Neural progenitor cell (in vitro differentiated cells): Measurements from ENCODE around the gene NEDD4L. TPM values are rescaled to one million over a fixed set of nuclear protein-coding genes. Genes with fewer than 3 reads are reported as not detected.

Source experiments
- DNase-seq: peaks from one replicate; pipeline ENCODE4 v3.0.0-alpha.2; 2016; ENCODE audit warnings: low spot score
- H2AFZ ChIP-seq: fragments of 200-600 bp; sonication (generic); replicated peaks from 2 replicates; pipeline ENCODE4 v1.6.1; 2016; ENCODE audit warnings: antibody characterized with exemption
- H3F3A ChIP-seq: fragments of 200-600 bp; sonication (generic); 2 replicates; pipeline ENCODE4 v1.6.1; 2016; ENCODE audit warnings: antibody characterized with exemption, low read depth
- H3K27ac ChIP-seq: fragments of 200-600 bp; sonication (generic); 2 replicates; pipeline ENCODE4 v1.5.1; 2016; ENCODE audit warnings: mild to moderate bottlenecking
- H3K27me3 ChIP-seq: fragments of 200-600 bp; sonication (generic); 2 replicates; pipeline ENCODE4 v1.6.1; 2016; ENCODE audit warnings: mild to moderate bottlenecking, moderate library complexity
- H3K36me3 ChIP-seq: fragments of 200-600 bp; sonication (generic); 2 replicates; pipeline ENCODE4 v1.5.1; 2016
- H3K4me1 ChIP-seq: fragments of 200-600 bp; sonication (generic); 2 replicates; pipeline ENCODE4 v1.6.1; 2016; ENCODE audit warnings: mixed run types
- H3K4me2 ChIP-seq: fragments of 200-600 bp; sonication (generic); 2 replicates; pipeline ENCODE4 v1.6.1; 2016
- H3K4me3 ChIP-seq: fragments of 200-600 bp; sonication (generic); 2 replicates; pipeline ENCODE4 v1.5.1; 2016
- H3K79me2 ChIP-seq: fragments of 200-600 bp; sonication (generic); 2 replicates; pipeline ENCODE4 v1.6.1; 2016; ENCODE audit warnings: low read depth
- H3K9ac ChIP-seq: fragments of 200-600 bp; sonication (generic); 2 replicates; pipeline ENCODE4 v1.6.1; 2016
- H3K9me3 ChIP-seq: fragments of 200-600 bp; sonication (generic); 2 replicates; pipeline ENCODE4 v1.5.1; 2016; ENCODE audit warnings: low read depth
- H4K20me1 ChIP-seq: fragments of 200-600 bp; sonication (generic); 2 replicates; pipeline ENCODE4 v1.6.1; 2016; ENCODE audit warnings: low read depth
- H3K27ac Mint-ChIP-seq: 3 replicates; pipeline ENCODE4 v1.8.0; 2021; ENCODE audit warnings: mixed read lengths
- H3K27me3 Mint-ChIP-seq: 2 replicates; pipeline ENCODE4 v1.8.0; 2022; ENCODE audit warnings: low read depth, mild to moderate bottlenecking, inconsistent platforms, moderate library complexity, mixed read lengths; ENCODE audit not compliant: insufficient read depth
- H3K36me3 Mint-ChIP-seq: 3 replicates; pipeline ENCODE4 v1.8.0; 2021; ENCODE audit warnings: mixed read lengths
- H3K4me1 Mint-ChIP-seq: 3 replicates; pipeline ENCODE4 v1.8.0; 2021; ENCODE audit warnings: mixed read lengths
- H3K4me3 Mint-ChIP-seq: 3 replicates; pipeline ENCODE4 v1.8.0; 2021; ENCODE audit warnings: mild to moderate bottlenecking, moderate library complexity, mixed read lengths
- H3K9me3 Mint-ChIP-seq: 3 replicates; pipeline ENCODE4 v1.8.0; 2020; ENCODE audit warnings: mixed read lengths
- CTCF ChIP-seq: fragments of 200-600 bp; sonication (generic); IDR thresholded peaks from 2 replicates; pipeline ENCODE4 v1.5.1; 2017; ENCODE audit warnings: antibody characterized with exemption, mild to moderate bottlenecking
- EZH2 ChIP-seq: fragments of 200-600 bp; sonication (generic); IDR thresholded peaks from 2 replicates; pipeline ENCODE4 v1.6.1; 2017; ENCODE audit warnings: antibody characterized with exemption, mild to moderate bottlenecking, moderate library complexity
- EZH2phosphoT487 ChIP-seq: fragments of 200-600 bp; sonication (generic); IDR thresholded peaks from 2 replicates; pipeline ENCODE4 v1.6.1; 2017; ENCODE audit warnings: antibody characterized with exemption
- total RNA-seq: library from RNA; depleted of rRNA; stranded (reverse); fragments of >200 nt; gene quantifications from 2 replicates; pipeline ENCODE4 v1.2.3, GENCODE V29; 2015; ENCODE audit warnings: low replicate concordance

Gene NEDD4L
- total RNA-seq, 1 donor from 2014 or later, result 55.5 TPM

DNA sequence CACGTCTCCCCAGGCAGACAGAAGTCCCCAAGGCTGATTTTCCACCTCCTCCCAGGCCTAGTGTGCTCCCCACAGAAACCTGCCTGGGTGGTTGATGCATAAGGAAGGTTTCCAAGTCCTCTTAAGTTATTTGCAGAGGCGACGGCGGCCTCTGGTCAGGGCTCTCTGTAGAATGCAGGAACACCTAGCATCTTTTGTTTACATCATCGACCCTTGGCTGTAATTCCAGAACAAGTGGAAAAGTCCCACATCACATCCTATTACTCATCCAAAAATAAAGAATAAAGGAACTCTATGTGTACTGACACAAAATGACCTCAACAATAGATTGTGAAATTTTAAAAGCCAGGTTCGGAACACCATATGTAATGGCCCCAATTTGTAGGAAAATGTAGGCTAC is 373.7 kb downstream of the NEDD4L start:
- peaks cover 6% of the 10 kb centered on the region for H3K9me3 Mint-ChIP-seq
- H3K79me2 ChIP-seq, result no peaks in the 10 kb centered on the region
- no peak overlapping the region for H2AFZ ChIP-seq
- DNase-seq, result no peak
- H3K36me3 Mint-ChIP-seq, result no peaks in the 10 kb centered on the region
- H3K27ac Mint-ChIP-seq, result peak overlapping the region; percentile 16
- no peaks in the 10 kb centered on the region for H3K9me3 ChIP-seq
- no peak overlapping the region for H3K4me3 ChIP-seq
- peaks cover 12% of the 10 kb centered on the region for H3K4me1 Mint-ChIP-seq
- H3K27me3 ChIP-seq, result no peaks in the 10 kb centered on the region
- H3K9ac ChIP-seq, result no peak overlapping the region
- peaks cover 2% of the 10 kb centered on the region for H3K4me1 ChIP-seq
- H4K20me1 ChIP-seq, result no peaks in the 10 kb centered on the region
- H3K4me2 ChIP-seq, result no peak overlapping the region
- peaks cover 10% of the 10 kb centered on the region for H3K27me3 Mint-ChIP-seq
- H3K4me3 Mint-ChIP-seq, result no peak overlapping the region
- no peak for TF ChIP-seq EZH2phosphoT487
- TF ChIP-seq CTCF, result no peak
- TF ChIP-seq EZH2, result no peak
- H3K36me3 ChIP-seq, result no peaks in the 10 kb centered on the region
- no peak overlapping the region for H3K27ac ChIP-seq
- H3F3A ChIP-seq, result no peaks in the 10 kb centered on the region

DNA sequence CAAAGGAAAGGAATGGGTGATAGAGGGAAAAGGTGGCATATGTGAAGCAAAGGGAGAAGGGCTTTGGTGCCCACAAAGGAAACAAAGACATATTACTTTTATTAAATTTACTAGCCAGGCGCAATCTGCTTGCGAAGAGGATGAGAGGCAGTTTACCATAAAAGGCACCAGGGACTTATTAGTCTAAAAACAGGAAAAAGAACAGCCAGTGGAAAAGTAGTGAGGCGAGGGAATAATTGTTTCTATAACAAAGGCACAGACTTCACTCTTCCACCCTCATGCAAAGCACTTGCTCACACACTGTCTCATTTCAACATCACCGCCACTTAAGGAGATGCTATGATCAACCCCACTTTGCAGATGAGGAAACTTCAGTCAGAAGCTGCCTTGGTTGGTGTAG is 374.3 kb downstream of the NEDD4L start:
- Histone ChIP-seq H3K27me3 (no peaks in the 10 kb centered on the region), H3K27ac (no peak overlapping the region), H3K9me3 (no peaks in the 10 kb centered on the region), H3K4me1 (no peaks in the 10 kb centered on the region), H3K79me2 (no peaks in the 10 kb centered on the region), H3K4me3 (no peak overlapping the region), H4K20me1 (no peaks in the 10 kb centered on the region), H3K36me3 (no peaks in the 10 kb centered on the region), H3F3A (no peaks in the 10 kb centered on the region), H2AFZ (no peak overlapping the region), H3K4me2 (no peak overlapping the region), H3K9ac (no peak overlapping the region)
- no peak for DNase-seq
- Mint-ChIP-seq H3K27me3 (peaks cover 10% of the 10 kb centered on the region), H3K27ac (no peak overlapping the region), H3K4me3 (no peak overlapping the region), H3K36me3 (no peaks in the 10 kb centered on the region), H3K4me1 (peaks cover 15% of the 10 kb centered on the region), H3K9me3 (peaks cover 6% of the 10 kb centered on the region)
- TF ChIP-seq EZH2 (no peak), EZH2phosphoT487 (no peak), CTCF (no peak)

DNA sequence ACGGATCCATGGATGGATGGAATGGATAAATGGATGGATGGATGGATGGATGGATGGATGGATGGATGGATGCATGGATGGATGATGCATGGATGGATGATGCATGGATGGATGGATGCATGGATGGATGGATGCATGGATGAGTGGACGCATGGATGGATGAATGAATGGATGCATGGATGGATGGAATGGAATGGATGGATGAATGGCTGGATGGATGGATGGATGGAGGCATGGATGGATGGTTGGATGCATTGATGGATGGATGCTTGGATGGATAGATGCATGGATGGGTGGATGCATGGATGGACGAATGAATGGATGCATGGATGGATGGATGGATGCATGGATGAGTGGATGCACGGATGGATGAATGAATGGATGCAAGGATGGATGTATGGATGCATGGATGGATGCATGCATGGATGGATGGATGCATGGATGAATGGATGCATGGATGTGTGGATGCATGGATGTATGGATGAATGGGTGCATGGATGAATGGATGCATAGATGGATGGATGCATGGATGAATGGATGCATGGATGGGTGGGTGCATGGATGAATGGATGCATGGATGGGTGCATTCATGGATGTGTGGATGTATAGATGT is 375.7 kb downstream of the NEDD4L start:
- Histone ChIP-seq H3K79me2 (no peaks in the 10 kb centered on the region), H3K27me3 (no peaks in the 10 kb centered on the region), H3K9ac (no peak overlapping the region), H3K9me3 (no peaks in the 10 kb centered on the region), H3K36me3 (no peaks in the 10 kb centered on the region), H3K27ac (no peak overlapping the region), H3K4me3 (no peak overlapping the region), H4K20me1 (no peaks in the 10 kb centered on the region), H2AFZ (no peak overlapping the region), H3K4me1 (peaks cover 3% of the 10 kb centered on the region), H3K4me2 (no peak overlapping the region), H3F3A (peaks cover 2% of the 10 kb centered on the region)
- no peak for DNase-seq
- H3K36me3 Mint-ChIP-seq, result no peaks in the 10 kb centered on the region
- TF ChIP-seq EZH2 (no peak), EZH2phosphoT487 (no peak), CTCF (no peak)
- H3K9me3 Mint-ChIP-seq, result peaks cover 6% of the 10 kb centered on the region
- H3K4me1 Mint-ChIP-seq, result peaks cover 13% of the 10 kb centered on the region
- H3K27ac Mint-ChIP-seq, result no peak overlapping the region
- H3K27me3 Mint-ChIP-seq, result peaks cover 10% of the 10 kb centered on the region
- H3K4me3 Mint-ChIP-seq, result no peak overlapping the region
